Subcutaneous abdominal adipose tissue (tissue), 5 donors: ENCODE data around the gene ADI1.

Experiments
- H3K27ac ChIP-seq: one replicate; pipeline ENCODE4 v1.7.0; 2013; ENCODE audit warnings: low read depth, mild to moderate bottlenecking, inconsistent platforms, low read length, moderate library complexity
- H3K27me3 ChIP-seq, 5 donors: one replicate each; pipeline ENCODE4 v1.7.0; 2013; ENCODE audit warnings: low read length in 5 of 5, inconsistent platforms in 1 of 5; ENCODE audit not compliant: control insufficient read depth in 5 of 5, insufficient read depth in 4 of 5
- H3K36me3 ChIP-seq, 5 donors: one replicate each; pipeline ENCODE4 v1.7.0; 2013; ENCODE audit warnings: low read length in 5 of 5; ENCODE audit not compliant: control insufficient read depth in 5 of 5, insufficient read depth in 5 of 5
- H3K4me1 ChIP-seq, 5 donors: one replicate each; pipeline ENCODE4 v1.7.0; 2013; ENCODE audit warnings: low read length in 5 of 5, mild to moderate bottlenecking in 3 of 5, moderate library complexity in 1 of 5; ENCODE audit not compliant: control insufficient read depth in 5 of 5, insufficient read depth in 5 of 5
- H3K4me3 ChIP-seq, 5 donors: one replicate each; pipeline ENCODE4 v1.7.0; 2013; ENCODE audit warnings: low read length in 5 of 5, low read depth in 1 of 5
- H3K9ac ChIP-seq, 5 donors: one replicate each; pipeline ENCODE4 v1.7.0; 2013; ENCODE audit warnings: low read length in 5 of 5, mild to moderate bottlenecking in 4 of 5, moderate library complexity in 3 of 5
- H3K9me3 ChIP-seq, 5 donors: one replicate each; pipeline ENCODE4 v1.7.0; 2013; ENCODE audit warnings: low read length in 5 of 5; ENCODE audit not compliant: control insufficient read depth in 5 of 5
- donor health status: healthy.
- donor health status: healthy.
- donor health status: healthy.
- donor health status: healthy.
- donor health status: healthy.

ADI1 gene

DNA sequence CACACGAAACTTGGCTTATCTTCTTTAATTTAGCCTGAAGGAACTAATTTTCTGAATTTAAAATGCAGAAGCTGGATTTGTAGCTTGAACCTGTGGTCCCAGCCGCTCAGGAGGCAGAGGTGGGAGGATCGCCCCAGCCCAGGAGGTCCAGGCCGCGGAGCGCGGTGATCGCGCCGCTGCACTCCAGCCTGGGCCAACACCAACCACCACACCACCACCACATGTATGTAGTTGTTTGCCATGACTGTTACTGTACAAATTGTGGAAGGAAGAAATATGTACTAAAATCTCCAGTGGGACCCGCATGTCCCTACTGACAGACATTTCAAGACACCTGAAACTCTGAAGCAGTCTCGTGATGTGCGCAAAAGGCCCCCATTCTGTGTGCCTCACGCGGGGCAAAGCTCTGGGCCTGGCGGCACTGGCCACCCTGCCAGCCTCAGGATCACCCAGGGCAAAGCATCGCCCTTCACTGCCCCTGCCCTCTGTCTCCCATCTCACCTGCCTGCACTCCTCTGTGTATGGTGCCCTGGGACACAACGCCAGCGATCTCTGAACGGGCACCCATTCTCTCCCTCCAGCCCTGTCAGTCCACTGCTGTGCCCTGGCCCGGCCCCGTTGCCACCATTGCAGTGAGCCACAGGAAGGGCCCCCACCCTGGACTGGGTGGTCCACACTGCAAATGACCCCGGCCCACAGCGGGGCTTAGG, 10.1 kb upstream of the ADI1 start:
- H3K4me1 ChIP-seq, result peaks cover 4 to 10% (median 8%) of the 10 kb centered on the region in 5 donors
- H3K27ac ChIP-seq, result no peak overlapping the region
- no peaks in the 10 kb centered on the region for H3K27me3 ChIP-seq
- H3K9me3 ChIP-seq, result no peaks in the 10 kb centered on the region
- no peak overlapping the region for H3K4me3 ChIP-seq
- H3K36me3 ChIP-seq, result peaks cover 0 to 17% (median 6%) of the 10 kb centered on the region in 5 donors
- no peak overlapping the region for H3K9ac ChIP-seq

DNA sequence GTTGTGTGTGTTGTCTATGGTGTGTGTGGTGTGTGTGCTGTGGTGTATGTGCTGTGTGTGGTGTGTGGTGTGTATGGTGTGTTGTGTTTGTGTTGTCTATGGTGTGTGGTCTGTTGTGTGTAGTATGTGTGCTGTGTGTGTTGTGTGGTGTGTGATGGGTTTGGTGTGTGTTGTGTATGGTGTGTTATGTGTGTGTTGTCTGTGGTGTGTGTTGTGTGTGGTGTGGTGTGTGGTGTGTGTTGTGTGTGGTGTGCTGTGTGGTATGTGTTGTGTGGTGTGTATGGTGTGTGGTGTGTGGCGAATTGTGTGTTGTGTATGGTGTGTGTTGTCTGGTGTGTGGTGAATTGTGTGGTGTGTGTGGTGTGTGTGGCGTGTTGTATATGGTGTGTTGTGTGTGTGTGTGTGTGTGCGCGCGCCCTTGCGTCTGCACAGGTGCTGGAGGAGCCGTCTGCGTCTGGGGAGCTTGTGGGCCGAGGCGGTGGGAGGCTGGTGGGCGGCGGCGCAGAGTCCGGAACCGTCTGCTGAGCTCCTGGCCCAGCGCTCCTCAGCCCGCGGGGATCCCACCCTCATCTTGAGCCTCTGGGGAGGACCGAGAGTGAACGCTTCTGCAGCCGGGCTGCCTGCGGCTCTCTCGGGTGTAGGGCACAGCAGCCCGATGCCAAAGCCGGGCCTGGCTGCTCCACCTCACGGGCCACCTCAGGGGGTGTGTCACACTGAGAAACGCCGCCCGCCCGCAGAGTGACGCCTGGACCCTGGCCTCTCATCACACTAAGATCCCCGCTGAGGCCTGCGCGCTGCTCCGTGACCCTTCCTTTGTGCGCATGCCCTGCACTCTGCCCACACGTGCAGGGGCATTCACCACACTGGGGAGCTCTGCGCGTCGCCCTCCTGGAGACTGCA, 8.8 kb upstream of the ADI1 start:
- no peaks in the 10 kb centered on the region for H3K27me3 ChIP-seq
- H3K9me3 ChIP-seq, result no peaks in the 10 kb centered on the region

GRCh38 chr2:3526871-3527270, 7.5 kb upstream of the ADI1 start:
- H3K27me3 ChIP-seq, result no peaks in the 10 kb centered on the region
- peaks cover 13 to 31% (median 29%) of the 10 kb centered on the region in 5 donors for H3K4me1 ChIP-seq
- H3K9me3 ChIP-seq, result no peaks in the 10 kb centered on the region
- H3K9ac ChIP-seq, result no peak overlapping the region
- H3K36me3 ChIP-seq, result peaks cover 0 to 6% (median 2%) of the 10 kb centered on the region in 5 donors
- no peak overlapping the region for H3K27ac ChIP-seq
- no peak overlapping the region for H3K4me3 ChIP-seq

More for the DNA sequence above, 8.8 kb upstream of the ADI1 start:
- Histone ChIP-seq H3K9ac (no peak overlapping the region), H3K36me3 (peaks cover 0 to 15% (median 6%) of the 10 kb centered on the region in 5 donors), H3K27ac (no peak overlapping the region), H3K4me1 (peaks cover 9 to 23% (median 21%) of the 10 kb centered on the region in 5 donors), H3K4me3 (no peak overlapping the region)

DNA sequence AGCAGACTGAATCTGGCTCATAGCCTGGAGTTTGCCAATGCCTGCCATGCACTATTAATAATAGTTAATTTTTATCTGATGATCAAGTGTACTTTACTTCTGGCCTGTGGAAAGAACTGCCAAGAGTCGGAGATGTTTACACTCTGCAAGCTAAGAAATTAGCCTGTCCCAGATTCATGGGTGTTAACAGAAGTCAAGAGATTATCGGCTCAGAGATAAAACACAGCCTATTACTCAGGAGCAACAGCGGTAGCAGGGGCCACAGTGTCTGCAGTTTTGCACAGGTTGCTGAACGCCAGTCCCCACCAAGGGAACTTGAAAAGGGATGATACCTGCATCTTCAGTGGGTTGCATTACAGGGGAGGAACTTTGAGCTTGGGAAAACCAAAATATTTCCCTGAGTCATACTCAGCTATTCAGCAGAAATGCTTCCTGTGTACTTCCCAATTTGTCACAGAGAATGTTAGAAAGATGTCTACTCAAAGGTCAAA, 4.3 kb upstream of the ADI1 start:
- H3K9ac ChIP-seq, result no peak overlapping the region

GRCh38 chr2:3522961-3523421, 3.7 kb upstream of the ADI1 start:
- H3K4me1 ChIP-seq, result peaks cover 16 to 53% (median 47%) of the 10 kb centered on the region in 5 donors
- H3K27ac ChIP-seq, result peak overlapping the region; percentile 46
- H3K27me3 ChIP-seq, result no peaks in the 10 kb centered on the region
- H3K9me3 ChIP-seq, result no peaks in the 10 kb centered on the region
- H3K4me3 ChIP-seq, result peak overlapping the region in 1 of 5 donors; percentile 6
- H3K36me3 ChIP-seq, result no peaks in the 10 kb centered on the region
- no peak overlapping the region for H3K9ac ChIP-seq

More for the DNA sequence above, 4.3 kb upstream of the ADI1 start:
- H3K36me3 ChIP-seq, result no peaks in the 10 kb centered on the region
- no peaks in the 10 kb centered on the region for H3K27me3 ChIP-seq
- H3K27ac ChIP-seq, result peak overlapping the region; percentile 46
- H3K4me1 ChIP-seq, result peaks cover 15 to 48% (median 41%) of the 10 kb centered on the region in 5 donors
- H3K4me3 ChIP-seq, result peak overlapping the region in 1 of 5 donors; percentile 4
- H3K9me3 ChIP-seq, result no peaks in the 10 kb centered on the region

- Histone ChIP-seq H3K27ac (no peak overlapping the region), H3K27me3 (no peaks in the 10 kb centered on the region), H3K4me1 (peaks cover 18 to 55% (median 50%) of the 10 kb centered on the region in 5 donors), H3K9ac (no peak overlapping the region), H3K4me3 (no peak overlapping the region), H3K36me3 (no peaks in the 10 kb centered on the region), H3K9me3 (no peaks in the 10 kb centered on the region)
Observed at GRCh38 chr2:3520591-3520990, 1.3 kb upstream of the ADI1 start.

- H3K4me3 ChIP-seq, result peak overlapping the region; percentile 81 to 92 (median 83)
- H3K27me3 ChIP-seq, result no peaks in the 10 kb centered on the region
- H3K9ac ChIP-seq, result peak overlapping the region; percentile 63 to 93 (median 88)
- peaks cover 11 to 39% (median 33%) of the 10 kb centered on the region in 5 donors for H3K4me1 ChIP-seq
- H3K36me3 ChIP-seq, result peaks cover 0 to under 1% (median under 1%) of the 10 kb centered on the region in 5 donors
- no peaks in the 10 kb centered on the region for H3K9me3 ChIP-seq
- H3K27ac ChIP-seq, result peak overlapping the region; percentile 90
Observed at GRCh38 chr2:3518496-3519254, 656 bp downstream of the ADI1 start.

DNA sequence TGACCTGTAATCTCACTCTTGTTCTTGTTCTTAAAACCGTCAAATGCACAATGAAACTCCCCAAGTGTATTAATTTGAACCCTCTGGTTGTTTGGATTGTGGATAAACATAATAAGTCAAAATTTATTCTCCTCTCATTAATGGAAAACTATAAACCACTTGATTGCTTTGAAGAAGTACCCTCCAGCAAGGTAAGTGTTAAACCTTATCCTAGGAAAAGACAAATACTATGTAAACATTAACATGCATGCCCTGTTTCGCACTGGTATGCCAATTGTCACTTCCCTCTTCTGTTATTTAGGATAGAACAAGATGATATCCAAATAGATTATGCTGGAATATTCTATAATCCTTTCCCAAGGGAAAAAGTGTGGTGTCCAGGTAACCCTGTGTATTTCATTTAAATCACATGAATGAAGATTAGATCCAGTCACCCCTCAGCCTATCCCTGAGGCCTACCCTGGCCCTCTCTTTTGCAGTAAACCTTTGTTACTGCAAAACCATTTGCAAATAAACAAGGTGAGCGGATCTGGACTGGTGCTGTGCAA, 1.3 kb downstream of the ADI1 start:
- Histone ChIP-seq H3K9me3 (no peaks in the 10 kb centered on the region), H3K4me3 (peak overlapping the region; percentile 81 to 92 (median 83)), H3K4me1 (peaks cover 8 to 32% (median 27%) of the 10 kb centered on the region in 5 donors), H3K36me3 (peaks cover 4 to 7% (median 6%) of the 10 kb centered on the region in 5 donors), H3K27ac (peak overlapping the region; percentile 90), H3K27me3 (no peaks in the 10 kb centered on the region), H3K9ac (peak overlapping the region; percentile 63 to 93 (median 88))

DNA sequence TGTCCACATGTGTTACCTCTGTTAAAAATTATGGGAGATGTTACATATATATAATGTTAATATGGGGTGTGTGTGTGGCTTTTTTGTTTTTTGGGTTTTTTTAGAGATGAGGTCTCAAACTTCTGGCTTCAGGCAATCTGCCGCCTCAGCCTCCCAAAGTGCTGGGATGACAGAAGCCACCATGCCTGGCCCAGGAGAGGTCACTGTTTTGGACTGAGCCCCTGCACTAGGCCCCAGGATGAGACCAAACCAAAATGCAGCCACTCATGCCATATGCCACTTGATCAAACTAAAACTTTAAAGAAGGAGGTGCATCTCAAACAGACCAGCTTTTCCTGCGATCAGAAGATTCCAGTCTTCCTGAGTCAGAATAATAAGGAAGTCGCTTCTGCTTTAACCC, 2.5 kb downstream of the ADI1 start:
- H3K27ac ChIP-seq, result no peak overlapping the region
- H3K9me3 ChIP-seq, result no peaks in the 10 kb centered on the region
- no peaks in the 10 kb centered on the region for H3K27me3 ChIP-seq
- peaks cover 5 to 25% (median 23%) of the 10 kb centered on the region in 5 donors for H3K4me1 ChIP-seq
- H3K4me3 ChIP-seq, result no peak overlapping the region
- no peak overlapping the region for H3K9ac ChIP-seq
- H3K36me3 ChIP-seq, result peaks cover 8 to 19% (median 17%) of the 10 kb centered on the region in 5 donors
